NB4 (cell line): ENCODE measurements around the gene SPIRE2.

Experiments
- DNase-seq: peaks from one replicate; pipeline ENCODE4 v3.0.0; 2010; ENCODE audit warnings: low read depth
- H3K4me3 ChIP-seq: one replicate; pipeline ENCODE4 v1.5.1; 2011; ENCODE audit warnings: mild to moderate bottlenecking, low read depth, low read length, moderate library complexity
- MYC ChIP-seq: IDR thresholded peaks from 2 replicates; pipeline ENCODE4 v1.6.1; 2011; ENCODE audit warnings: low read depth, low read length
- POLR2A ChIP-seq: IDR thresholded peaks from 2 replicates; pipeline ENCODE4 v1.6.1; 2011; ENCODE audit warnings: mild to moderate bottlenecking; ENCODE audit not compliant: insufficient read length; ENCODE audit errors: extremely low read depth
- TF ChIP-seq, protein P1 (sequence below): IDR thresholded peaks from 2 replicates; pipeline ENCODE4 v1.6.1; 2011; ENCODE audit warnings: low read depth, low read length
- TF ChIP-seq, protein P2 (sequence below): IDR thresholded peaks from one replicate; pipeline ENCODE4 v1.5.1; 2012; ENCODE audit warnings: low read depth, low read length

Gene SPIRE2

DNA sequence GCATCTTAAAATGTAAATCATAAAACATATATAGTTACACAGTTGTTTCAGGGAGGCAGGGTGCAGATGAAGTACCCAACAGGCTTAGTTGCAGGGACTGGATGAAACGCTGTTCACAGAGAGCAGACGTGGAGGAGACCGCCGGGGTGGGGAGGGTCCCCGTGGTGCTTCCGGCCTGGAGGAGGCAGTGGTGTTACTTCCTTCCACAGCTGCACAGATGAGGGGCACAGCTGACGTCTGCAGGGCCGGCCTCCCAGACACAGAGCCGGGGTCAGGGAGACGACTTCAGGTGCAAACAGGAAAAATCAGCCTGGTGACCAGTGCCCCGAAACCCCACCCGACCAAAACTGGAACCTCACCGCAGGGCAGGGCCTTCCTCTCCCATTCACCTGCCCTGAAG lies 17.1 kb downstream of the SPIRE2 start:
- no peak for TF ChIP-seq MYC
- TF ChIP-seq, protein P1, sequence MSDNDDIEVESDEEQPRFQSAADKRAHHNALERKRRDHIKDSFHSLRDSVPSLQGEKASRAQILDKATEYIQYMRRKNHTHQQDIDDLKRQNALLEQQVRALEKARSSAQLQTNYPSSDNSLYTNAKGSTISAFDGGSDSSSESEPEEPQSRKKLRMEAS = no peak
- TF ChIP-seq, protein P2, sequence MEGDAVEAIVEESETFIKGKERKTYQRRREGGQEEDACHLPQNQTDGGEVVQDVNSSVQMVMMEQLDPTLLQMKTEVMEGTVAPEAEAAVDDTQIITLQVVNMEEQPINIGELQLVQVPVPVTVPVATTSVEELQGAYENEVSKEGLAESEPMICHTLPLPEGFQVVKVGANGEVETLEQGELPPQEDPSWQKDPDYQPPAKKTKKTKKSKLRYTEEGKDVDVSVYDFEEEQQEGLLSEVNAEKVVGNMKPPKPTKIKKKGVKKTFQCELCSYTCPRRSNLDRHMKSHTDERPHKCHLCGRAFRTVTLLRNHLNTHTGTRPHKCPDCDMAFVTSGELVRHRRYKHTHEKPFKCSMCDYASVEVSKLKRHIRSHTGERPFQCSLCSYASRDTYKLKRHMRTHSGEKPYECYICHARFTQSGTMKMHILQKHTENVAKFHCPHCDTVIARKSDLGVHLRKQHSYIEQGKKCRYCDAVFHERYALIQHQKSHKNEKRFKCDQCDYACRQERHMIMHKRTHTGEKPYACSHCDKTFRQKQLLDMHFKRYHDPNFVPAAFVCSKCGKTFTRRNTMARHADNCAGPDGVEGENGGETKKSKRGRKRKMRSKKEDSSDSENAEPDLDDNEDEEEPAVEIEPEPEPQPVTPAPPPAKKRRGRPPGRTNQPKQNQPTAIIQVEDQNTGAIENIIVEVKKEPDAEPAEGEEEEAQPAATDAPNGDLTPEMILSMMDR = peak; percentile 22
- DNase-seq = peak; percentile 64
- H3K4me3 ChIP-seq = no peak overlapping the region

DNA sequence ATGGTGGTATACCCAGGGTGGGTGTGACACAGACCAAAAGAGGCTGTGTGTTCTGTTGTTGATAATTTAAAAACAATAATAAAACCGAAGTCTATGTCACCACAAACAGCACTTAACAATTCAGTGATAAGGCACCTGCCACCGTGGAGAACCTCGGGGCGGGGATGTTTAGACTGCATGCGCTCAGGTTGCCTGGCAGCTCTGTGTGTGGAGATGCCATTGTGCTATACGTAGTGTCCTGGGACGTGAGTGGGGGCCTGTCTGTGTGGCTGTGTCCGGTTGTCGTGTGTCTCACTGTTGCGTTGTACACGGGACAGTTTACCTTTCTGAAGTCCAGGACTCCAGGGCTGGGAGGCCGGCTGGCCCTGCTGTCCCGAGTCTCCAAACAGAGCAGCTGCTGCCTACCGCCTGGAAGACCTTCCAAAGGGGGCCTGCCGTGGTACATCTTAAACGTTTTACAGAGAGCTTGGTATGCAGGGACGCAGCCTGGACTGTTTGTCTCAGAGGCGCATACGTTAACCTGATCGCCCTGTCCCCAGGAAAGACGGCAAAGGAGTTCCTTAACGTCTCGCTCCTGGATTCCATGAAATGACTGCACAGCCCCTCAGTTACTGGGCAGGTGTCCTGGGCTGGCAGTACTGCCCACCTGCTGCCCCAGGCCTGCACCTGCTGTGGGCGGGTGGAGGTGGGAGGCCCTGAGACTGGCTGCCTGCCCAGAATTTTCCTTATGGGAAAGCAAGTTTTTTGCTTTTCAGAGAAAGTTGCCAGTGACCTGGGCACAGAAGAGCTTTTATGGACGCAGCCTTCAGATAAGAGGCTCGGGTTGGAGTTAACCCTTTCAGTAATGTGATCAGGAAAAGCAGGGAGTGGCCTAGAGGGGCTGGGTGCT lies 19.0 kb downstream of the SPIRE2 start:
- H3K4me3 ChIP-seq = no peak overlapping the region
- no peak for DNase-seq
- no peak for TF ChIP-seq MYC
- TF ChIP-seq, protein P2 = no peak
- TF ChIP-seq, protein P1 = no peak
- TF ChIP-seq POLR2A = no peak

DNA sequence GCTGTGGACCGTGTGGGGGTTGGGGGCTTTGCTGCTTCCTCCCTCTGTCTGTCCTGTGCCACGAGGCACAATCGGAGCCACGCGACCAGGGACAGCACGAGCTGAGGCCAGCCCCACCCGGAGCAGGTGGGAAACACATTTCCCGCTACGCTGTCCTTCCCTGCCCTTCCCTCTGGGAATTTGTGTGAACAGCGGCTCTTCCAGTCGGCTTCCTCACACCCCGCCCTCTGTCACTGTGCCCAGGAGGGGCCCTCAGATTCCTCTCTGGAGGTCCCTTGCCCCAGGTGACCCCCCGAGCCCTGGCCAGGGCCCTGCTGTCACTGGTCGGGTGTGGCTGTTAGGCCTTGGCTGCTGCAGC lies 19.6 kb downstream of the SPIRE2 start:
- TF ChIP-seq, protein P1 = no peak
- TF ChIP-seq, protein P2 = no peak
- TF ChIP-seq MYC (no peak), POLR2A (no peak)
- DNase-seq = no peak
- H3K4me3 ChIP-seq = no peak overlapping the region

DNA sequence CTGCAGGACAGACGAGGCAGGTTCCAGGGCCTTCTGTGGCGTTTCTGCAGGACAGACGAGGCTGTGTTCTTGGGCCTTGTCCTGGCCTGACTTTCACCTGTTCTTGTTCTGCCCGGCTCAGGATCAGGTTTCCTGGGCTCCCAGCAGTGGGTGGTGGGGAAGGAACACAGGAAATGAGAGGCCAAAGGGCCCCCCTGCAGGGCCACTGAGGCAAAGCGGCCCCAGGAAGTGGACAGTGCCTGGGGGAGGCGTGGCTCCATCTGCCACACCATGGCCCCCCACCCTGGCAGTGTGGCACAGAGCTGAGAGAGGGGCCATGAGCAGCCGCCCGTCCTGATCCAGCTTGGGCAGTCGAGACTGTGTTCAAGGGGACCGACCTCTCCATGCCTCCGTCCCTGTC lies 20.7 kb downstream of the SPIRE2 start:
- TF ChIP-seq, protein P1 = no peak
- TF ChIP-seq, protein P2 = no peak
- TF ChIP-seq POLR2A (no peak), MYC (no peak)
- no peak overlapping the region for H3K4me3 ChIP-seq
- DNase-seq = no peak

DNA sequence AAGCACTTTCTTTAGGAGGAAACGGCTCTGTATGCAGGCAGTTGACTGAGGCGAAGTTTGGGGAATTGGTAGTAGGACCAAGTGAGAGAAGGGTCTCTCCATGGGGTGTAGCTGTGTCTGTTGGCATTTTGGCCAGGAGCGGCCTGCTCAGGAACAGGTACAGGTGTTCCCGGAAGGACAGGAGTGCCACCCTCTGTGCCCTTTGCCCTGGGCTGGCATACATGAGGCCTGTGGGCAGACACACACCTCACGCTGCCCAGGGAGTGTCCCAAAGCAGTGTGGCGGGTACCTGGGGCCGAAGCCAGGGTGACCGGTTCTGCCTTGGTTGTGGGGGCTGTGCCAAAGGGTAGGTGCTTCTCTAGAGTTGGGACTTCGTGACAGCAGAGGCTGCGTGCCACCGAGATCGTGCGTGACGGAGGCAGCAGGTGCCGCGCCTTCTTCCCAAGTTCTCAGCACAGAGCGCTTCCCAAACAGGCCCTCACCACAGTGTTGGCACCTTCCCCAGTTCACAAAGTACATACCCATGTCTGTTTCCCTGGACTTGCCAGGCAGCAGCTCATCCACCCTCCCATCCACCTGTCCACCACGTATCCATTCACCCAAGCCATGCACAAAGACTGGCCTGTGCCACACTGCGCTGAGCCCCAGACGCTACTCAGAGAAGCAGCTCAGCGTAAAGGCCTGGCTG lies 25.2 kb downstream of the SPIRE2 start:
- no peak for TF ChIP-seq MYC
- TF ChIP-seq, protein P1 = no peak
- no peak for TF ChIP-seq POLR2A
- TF ChIP-seq, protein P2 = no peak
- H3K4me3 ChIP-seq = no peak overlapping the region

More for the DNA sequence above, 25.2 kb downstream of the SPIRE2 start:
- no peak for DNase-seq
